Karpas-422 (cell line): ENCODE data around the gene CPTP. TPM values are rescaled to one million over a fixed set of nuclear protein-coding genes. Genes with fewer than 3 reads are reported as not detected.

Source experiments
- DNase-seq: peaks from one replicate; pipeline ENCODE4 v3.0.0-alpha.2; 2015
- H2AFZ ChIP-seq: fragments of 200-600 bp; sonication (generic); 2 replicates; pipeline ENCODE4 v1.6.1; 2014; ENCODE audit warnings: antibody characterized with exemption, low read length, mixed read lengths
- H3K27ac ChIP-seq: fragments of 200-600 bp; sonication (generic); 2 replicates; pipeline ENCODE4 v1.5.1; 2014; ENCODE audit warnings: mild to moderate bottlenecking, low read length, moderate library complexity
- H3K27me3 ChIP-seq: fragments of 200-600 bp; sonication (generic); 2 replicates; pipeline ENCODE4 v1.6.1; 2014; ENCODE audit warnings: low read length, mixed read lengths
- H3K36me3 ChIP-seq: fragments of 200-600 bp; sonication (generic); 2 replicates; pipeline ENCODE4 v1.6.1; 2014; ENCODE audit warnings: low read length, mixed read lengths; ENCODE audit not compliant: insufficient read depth
- H3K4me1 ChIP-seq: fragments of 200-600 bp; sonication (generic); 2 replicates; pipeline ENCODE4 v1.6.1; 2014; ENCODE audit warnings: mild to moderate bottlenecking, low read length, mixed read lengths
- H3K4me2 ChIP-seq: fragments of 200-600 bp; sonication (generic); 2 replicates; pipeline ENCODE4 v1.6.1; 2014; ENCODE audit warnings: low read length, low read depth, mild to moderate bottlenecking; ENCODE audit not compliant: poor library complexity, severe bottlenecking
- H3K4me3 ChIP-seq: fragments of 200-600 bp; sonication (generic); 2 replicates; pipeline ENCODE4 v1.5.1; 2014; ENCODE audit warnings: mild to moderate bottlenecking, antibody characterized with exemption, low read length, mixed read lengths
- H3K79me2 ChIP-seq: fragments of 200-600 bp; sonication (generic); 2 replicates; pipeline ENCODE4 v1.6.1; 2014; ENCODE audit warnings: mild to moderate bottlenecking, low read length, mixed read lengths
- H3K9ac ChIP-seq: fragments of 200-600 bp; sonication (generic); 2 replicates; pipeline ENCODE4 v1.6.0; 2014; ENCODE audit warnings: low read length
- H3K9me2 ChIP-seq: fragments of 200-600 bp; sonication (generic), shearing (Covaris generic); replicated peaks from 2 replicates; pipeline ENCODE4 v1.6.0; 2014; ENCODE audit warnings: mild to moderate bottlenecking, low read length, moderate library complexity; ENCODE audit not compliant: insufficient read depth
- H3K9me3 ChIP-seq: fragments of 300-700, 200-600 bp; sonication (generic); 2 replicates; pipeline ENCODE4 v1.6.1; 2014; ENCODE audit warnings: low read length, mixed read lengths
- H4K20me1 ChIP-seq: fragments of 200-600 bp; sonication (generic); 2 replicates; pipeline ENCODE4 v1.6.1; 2014; ENCODE audit warnings: mild to moderate bottlenecking, antibody characterized with exemption, low read length, low read depth; ENCODE audit not compliant: insufficient read depth
- total RNA-seq: library from RNA; depleted of rRNA; stranded (reverse); fragments of >200 nt; shearing (Covaris generic); gene quantifications from 2 replicates; pipeline ENCODE4 v1.2.3, GENCODE V29; 2014; ENCODE audit warnings: low replicate concordance

CPTP gene
- total RNA-seq, 1 experiment from 2014 or later = 35.0 TPM

DNA sequence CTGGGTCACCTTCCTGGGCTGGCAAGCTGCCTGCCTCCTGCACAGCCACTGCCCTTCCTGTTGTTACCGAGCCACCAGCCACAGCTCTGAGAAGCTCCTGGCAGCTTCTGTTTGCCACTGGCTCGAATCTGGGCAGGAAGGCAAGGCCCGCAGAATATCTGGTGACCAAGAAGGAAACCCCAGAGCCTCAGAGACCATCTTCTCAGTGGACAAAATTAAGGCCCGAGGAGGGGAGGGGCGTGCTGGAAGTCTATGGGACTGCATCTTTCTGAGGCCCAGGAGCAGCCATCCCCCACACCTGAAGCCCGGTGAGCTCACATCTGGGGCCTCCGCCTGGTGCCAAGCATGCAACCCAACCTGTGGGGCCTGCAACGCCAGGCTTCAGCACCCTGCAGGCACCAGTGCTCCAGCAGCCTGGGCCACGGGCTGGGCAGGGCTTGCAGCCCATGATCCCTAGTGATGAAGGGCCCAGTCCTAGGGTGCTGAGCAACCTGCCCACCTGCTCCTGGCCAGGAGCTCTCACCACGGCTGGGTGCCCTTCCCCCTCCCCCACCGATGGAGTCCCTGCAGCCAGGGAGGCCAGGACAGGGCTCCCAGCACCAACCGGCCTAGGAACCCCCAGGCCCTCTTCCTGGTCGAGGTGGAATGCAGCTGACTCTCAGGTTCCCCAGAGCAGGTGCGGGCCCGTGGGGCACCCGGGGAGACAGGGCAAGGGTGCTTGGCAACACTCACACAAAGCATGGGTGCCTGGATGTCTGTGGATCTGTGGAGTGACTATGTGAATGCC, 879 bp downstream of the CPTP start:
- Histone ChIP-seq H3K79me2 (peaks cover 59% of the 10 kb centered on the region), H3K9ac (peak overlapping the region; percentile 100), H3K4me1 (peaks cover 65% of the 10 kb centered on the region), H3K27me3 (no peaks in the 10 kb centered on the region), H3K4me2 (peak overlapping the region; percentile 91), H3K27ac (peak overlapping the region; percentile 92), H3K4me3 (peak overlapping the region; percentile 82), H3K9me3 (no peaks in the 10 kb centered on the region), H3K9me2 (no peaks in the 10 kb centered on the region), H4K20me1 (peaks cover 31% of the 10 kb centered on the region), H3K36me3 (no peaks in the 10 kb centered on the region), H2AFZ (no peak overlapping the region)
- DNase-seq = peak; percentile 62

DNA sequence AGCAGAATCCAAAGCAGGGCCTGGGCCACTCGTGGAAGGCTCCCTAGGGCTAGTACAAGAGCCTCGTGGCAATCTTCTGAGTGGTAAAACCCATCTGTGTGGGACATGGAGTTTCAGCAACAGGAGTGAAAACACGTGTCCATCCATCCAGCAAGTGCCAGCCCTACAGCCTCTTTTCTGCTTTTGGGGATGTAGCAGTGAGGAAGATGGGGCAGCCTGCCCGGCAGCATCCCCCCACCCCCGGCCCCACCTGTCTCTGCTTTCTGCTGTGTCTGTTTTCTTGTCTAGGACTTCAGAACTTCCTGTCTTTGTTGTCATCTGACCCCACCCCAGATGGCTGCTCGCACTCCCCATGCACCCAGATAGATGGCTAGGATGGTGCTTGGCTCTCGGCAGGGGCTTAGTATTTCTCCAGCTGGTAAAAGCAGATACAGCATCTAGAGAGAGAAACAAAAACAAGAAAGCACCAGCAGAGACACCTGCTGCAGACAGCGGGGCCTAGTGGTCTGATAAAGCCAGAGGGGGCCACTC, 1.5 kb downstream of the CPTP start:
- Histone ChIP-seq H3K9me3 (no peaks in the 10 kb centered on the region), H3K4me3 (peak overlapping the region; percentile 82), H3K36me3 (no peaks in the 10 kb centered on the region), H2AFZ (no peak overlapping the region), H3K4me1 (peaks cover 71% of the 10 kb centered on the region), H3K27me3 (no peaks in the 10 kb centered on the region), H3K9me2 (no peaks in the 10 kb centered on the region), H3K4me2 (peak overlapping the region; percentile 91), H3K27ac (peak overlapping the region; percentile 92), H3K9ac (peak overlapping the region; percentile 100), H3K79me2 (peaks cover 53% of the 10 kb centered on the region), H4K20me1 (peaks cover 25% of the 10 kb centered on the region)
- peak; percentile 56 for DNase-seq

DNA sequence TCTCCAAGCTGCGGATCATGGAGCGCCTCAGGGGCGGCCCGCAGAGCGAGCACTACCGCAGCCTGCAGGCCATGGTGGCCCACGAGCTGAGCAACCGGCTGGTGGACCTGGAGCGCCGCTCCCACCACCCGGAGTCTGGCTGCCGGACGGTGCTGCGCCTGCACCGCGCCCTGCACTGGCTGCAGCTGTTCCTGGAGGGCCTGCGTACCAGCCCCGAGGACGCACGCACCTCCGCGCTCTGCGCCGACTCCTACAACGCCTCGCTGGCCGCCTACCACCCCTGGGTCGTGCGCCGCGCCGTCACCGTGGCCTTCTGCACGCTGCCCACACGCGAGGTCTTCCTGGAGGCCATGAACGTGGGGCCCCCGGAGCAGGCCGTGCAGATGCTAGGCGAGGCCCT, 2.7 kb downstream of the CPTP start:
- no peaks in the 10 kb centered on the region for H3K9me3 ChIP-seq
- H3K9ac ChIP-seq = peak overlapping the region; percentile 100
- H3K4me3 ChIP-seq = no peak overlapping the region; the same call in 1 of the 2 replicates
- no peaks in the 10 kb centered on the region for H3K36me3 ChIP-seq
- peak overlapping the region; percentile 95 for H3K4me2 ChIP-seq
- no peaks in the 10 kb centered on the region for H3K27me3 ChIP-seq
- H3K9me2 ChIP-seq = no peaks in the 10 kb centered on the region
- H2AFZ ChIP-seq = no peak overlapping the region
- H3K4me1 ChIP-seq = peaks cover 76% of the 10 kb centered on the region
- H4K20me1 ChIP-seq = peaks cover 16% of the 10 kb centered on the region
- peak overlapping the region; percentile 99 for H3K27ac ChIP-seq
- H3K79me2 ChIP-seq = peaks cover 50% of the 10 kb centered on the region
- no peak for DNase-seq

DNA sequence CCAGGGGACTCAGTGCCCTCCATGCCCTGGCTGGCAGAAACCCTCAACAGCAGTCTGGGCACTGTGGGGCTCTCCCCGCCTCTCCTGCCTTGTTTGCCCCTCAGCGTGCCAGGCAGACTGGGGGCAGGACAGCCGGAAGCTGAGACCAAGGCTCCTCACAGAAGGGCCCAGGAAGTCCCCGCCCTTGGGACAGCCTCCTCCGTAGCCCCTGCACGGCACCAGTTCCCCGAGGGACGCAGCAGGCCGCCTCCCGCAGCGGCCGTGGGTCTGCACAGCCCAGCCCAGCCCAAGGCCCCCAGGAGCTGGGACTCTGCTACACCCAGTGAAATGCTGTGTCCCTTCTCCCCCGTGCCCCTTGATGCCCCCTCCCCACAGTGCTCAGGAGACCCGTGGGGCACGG, 3.7 kb downstream of the CPTP start:
- no peak overlapping the region for H2AFZ ChIP-seq
- H3K4me1 ChIP-seq = peaks cover 76% of the 10 kb centered on the region

DNA sequence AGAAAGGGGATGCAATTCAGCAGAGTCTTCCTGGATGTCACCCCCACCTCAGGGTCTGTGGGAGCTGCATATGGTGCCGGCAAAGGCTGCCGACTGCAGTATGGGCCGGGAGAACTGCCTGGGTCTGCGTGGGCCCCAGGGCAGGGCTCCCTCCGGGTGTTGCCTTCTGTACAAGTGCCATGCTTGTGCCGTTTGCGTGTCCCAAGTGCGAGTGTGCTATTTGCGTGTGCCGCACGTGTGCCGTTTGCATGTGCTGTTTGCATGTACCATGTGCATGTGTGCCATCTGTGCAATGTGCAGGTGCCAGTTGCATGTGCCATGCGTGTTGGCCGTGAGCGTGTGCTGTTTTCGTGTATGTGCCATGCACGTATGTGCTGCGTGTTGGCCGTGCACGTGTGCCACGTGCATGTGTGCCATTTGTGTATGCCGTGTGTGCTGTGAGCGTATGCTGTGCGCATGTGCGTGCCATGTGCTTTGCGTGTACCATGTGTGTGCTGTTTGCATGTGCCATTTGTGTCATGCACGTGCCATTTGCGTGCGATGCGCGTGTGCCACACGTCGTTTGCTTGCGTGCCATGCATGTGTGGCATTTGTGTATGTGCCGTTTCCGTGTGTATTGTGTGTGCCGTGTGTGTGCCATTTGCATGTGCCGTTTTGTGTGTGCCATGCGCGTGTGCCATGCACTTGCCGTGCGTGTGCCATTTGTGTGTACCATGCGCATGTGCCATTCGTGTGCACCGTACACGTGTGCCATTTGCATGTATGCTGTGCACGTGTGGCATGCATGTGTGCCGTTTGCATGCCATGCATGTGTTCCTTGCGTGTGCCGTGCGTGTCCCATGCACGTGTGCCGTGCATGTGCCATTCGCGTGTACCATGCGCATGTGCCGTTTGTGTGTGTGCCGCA, 5.0 kb downstream of the CPTP start:
- Histone ChIP-seq H3K36me3 (no peaks in the 10 kb centered on the region; the same call in 1 of the 2 replicates), H3K79me2 (peaks cover 35% of the 10 kb centered on the region), H2AFZ (no peak overlapping the region), H3K4me1 (peaks cover 75% of the 10 kb centered on the region), H3K27me3 (no peaks in the 10 kb centered on the region), H3K9me2 (no peaks in the 10 kb centered on the region), H3K4me3 (peak overlapping the region; percentile 80; the same call in 1 of the 2 replicates), H4K20me1 (peaks cover 7% of the 10 kb centered on the region; the same call in 1 of the 2 replicates), H3K9ac (peak overlapping the region; percentile 98), H3K4me2 (peak overlapping the region; percentile 95), H3K9me3 (no peaks in the 10 kb centered on the region), H3K27ac (peak overlapping the region; percentile 99)
- peak; percentile 73 for DNase-seq

More for the DNA sequence above, 3.7 kb downstream of the CPTP start:
- Histone ChIP-seq H3K27me3 (no peaks in the 10 kb centered on the region), H3K9me3 (no peaks in the 10 kb centered on the region), H3K79me2 (peaks cover 44% of the 10 kb centered on the region), H3K9me2 (no peaks in the 10 kb centered on the region), H3K36me3 (no peaks in the 10 kb centered on the region), H4K20me1 (peaks cover 11% of the 10 kb centered on the region), H3K9ac (peak overlapping the region; percentile 98), H3K27ac (peak overlapping the region; percentile 99), H3K4me3 (peak overlapping the region; percentile 80), H3K4me2 (peak overlapping the region; percentile 95)
- peak; percentile 83 for DNase-seq

DNA sequence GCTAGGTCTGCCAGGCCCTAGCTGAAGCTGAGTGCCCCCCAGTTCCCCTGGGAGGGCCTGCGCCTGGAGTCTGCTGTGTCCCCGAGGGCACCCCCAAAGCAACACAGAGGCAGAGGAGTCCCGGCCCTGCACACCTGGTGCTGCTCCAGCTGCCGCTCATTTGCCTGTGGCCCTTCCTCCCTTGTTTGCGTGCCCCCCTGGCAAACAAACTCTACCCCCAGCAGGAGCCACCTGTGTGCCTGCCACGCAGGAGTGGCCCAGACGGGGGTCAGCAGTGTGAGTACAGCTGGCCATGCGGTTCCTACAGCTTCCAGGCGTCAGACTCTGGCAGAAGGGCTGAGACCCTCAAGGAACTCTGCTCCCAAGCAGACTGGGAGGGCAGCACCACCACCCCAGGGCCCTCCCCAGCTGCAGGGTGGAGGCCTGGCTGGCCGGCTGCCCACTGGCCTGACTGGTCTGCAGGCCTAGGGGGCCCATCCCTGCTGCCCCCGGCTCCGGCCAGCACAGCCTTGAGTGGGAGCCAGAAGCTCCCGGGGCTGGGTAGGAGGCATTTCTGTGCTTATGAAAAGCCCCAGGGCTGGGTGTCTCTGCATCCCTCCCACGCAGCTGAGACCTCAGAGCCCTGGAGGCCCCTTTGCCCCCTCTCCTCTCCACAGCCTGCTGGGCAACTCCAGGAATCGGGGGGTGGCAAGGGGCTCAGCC, 5.9 kb downstream of the CPTP start:
- H3K9ac ChIP-seq = peak overlapping the region; percentile 98

DNA sequence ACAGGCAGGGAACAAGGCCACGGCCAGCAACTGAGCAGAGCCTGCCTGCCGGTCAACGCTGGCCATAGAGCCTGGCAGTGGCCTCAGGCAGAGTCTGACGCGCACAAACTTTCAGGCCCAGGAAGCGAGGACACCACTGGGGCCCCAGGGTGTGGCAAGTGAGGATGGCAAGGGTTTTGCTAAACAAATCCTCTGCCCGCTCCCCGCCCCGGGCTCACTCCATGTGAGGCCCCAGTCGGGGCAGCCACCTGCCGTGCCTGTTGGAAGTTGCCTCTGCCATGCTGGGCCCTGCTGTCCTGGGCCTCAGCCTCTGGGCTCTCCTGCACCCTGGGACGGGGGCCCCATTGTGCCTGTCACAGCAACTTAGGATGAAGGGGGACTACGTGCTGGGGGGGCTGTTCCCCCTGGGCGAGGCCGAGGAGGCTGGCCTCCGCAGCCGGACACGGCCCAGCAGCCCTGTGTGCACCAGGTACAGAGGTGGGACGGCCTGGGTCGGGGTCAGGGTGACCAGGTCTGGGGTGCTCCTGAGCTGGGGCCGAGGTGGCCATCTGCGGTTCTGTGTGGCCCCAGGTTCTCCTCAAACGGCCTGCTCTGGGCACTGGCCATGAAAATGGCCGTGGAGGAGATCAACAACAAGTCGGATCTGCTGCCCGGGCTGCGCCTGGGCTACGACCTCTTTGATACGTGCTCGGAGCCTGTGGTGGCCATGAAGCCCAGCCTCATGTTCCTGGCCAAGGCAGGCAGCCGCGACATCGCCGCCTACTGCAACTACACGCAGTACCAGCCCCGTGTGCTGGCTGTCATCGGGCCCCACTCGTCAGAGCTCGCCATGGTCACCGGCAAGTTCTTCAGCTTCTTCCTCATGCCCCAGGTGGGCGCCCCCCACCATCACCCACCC, 6.7 kb downstream of the CPTP start, which contains the start of gene TAS1R3:
Gene TAS1R3 (plus strand): TSS at position 213 of the 898 bp plus-strand sequence. CDS start 66 bp downstream, at position 279.
- Histone ChIP-seq H3K4me3 (peak within 1 kb of the TSS; percentile 80), H3K4me2 (peak within 1 kb of the TSS; percentile 95), H3K36me3 (no peaks in the 10 kb centered on the region; the same call in 1 of the 2 replicates), H2AFZ (no peak within 1 kb of the TSS), H3K9ac (peak within 1 kb of the TSS; percentile 98), H3K9me3 (no peaks in the 10 kb centered on the region), H3K27me3 (no peaks in the 10 kb centered on the region), H3K9me2 (no peaks in the 10 kb centered on the region), H3K4me1 (peaks cover 79% of the 10 kb centered on the region), H4K20me1 (peaks cover 14% of the 10 kb centered on the region), H3K79me2 (peaks cover 19% of the 10 kb centered on the region), H3K27ac (peak within 1 kb of the TSS; percentile 99)
- DNase-seq = peak; percentile 95

More for the DNA sequence above, 5.9 kb downstream of the CPTP start:
- DNase-seq = peak; percentile 93
- H3K27me3 ChIP-seq = no peaks in the 10 kb centered on the region
- no peaks in the 10 kb centered on the region; the same call in 1 of the 2 replicates for H3K36me3 ChIP-seq
- peaks cover 84% of the 10 kb centered on the region for H3K4me1 ChIP-seq
- peaks cover 14% of the 10 kb centered on the region for H4K20me1 ChIP-seq
- H3K4me2 ChIP-seq = peak overlapping the region; percentile 95
- peaks cover 27% of the 10 kb centered on the region for H3K79me2 ChIP-seq
- H3K9me3 ChIP-seq = no peaks in the 10 kb centered on the region
- no peak overlapping the region for H2AFZ ChIP-seq
- H3K4me3 ChIP-seq = peak overlapping the region; percentile 80
- H3K27ac ChIP-seq = peak overlapping the region; percentile 99
- H3K9me2 ChIP-seq = no peaks in the 10 kb centered on the region
